ENCODE measurements around the gene MARCO. TPM values are rescaled to one million over a fixed set of nuclear protein-coding genes. Genes with fewer than 3 reads are reported as not detected.
"Not testable (repeated sequence)": the region's sequence is repeated elsewhere in the genome, so short reads cannot be mapped to it uniquely, and the experiment has no call there.

Gene MARCO
- polyA plus RNA-seq, 1 experiment = not detected

DNA sequence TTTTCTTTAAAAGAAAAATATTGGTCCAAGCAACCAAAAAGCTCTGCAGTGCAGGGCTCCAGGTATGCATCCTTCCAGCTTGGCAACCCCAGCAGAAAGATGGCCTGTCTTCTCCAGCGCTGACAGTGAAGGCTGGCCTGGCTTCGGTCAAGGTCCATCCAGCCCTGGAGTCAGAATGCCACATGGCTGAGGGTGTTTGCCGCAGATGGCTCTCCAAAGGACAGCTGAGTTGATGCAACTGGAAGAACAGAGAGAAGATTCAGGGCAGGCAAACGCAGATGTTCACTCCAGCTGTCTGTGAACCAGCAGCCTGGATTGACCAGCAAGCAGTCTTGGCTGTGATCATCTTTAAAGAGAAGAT is 51.4 kb downstream of the MARCO start:
- Histone ChIP-seq H3K9me3 (ENCODE audit: control insufficient read depth, insufficient read depth, low read length) (no peaks in the 10 kb centered on the region), H3K27ac (ENCODE audit: low read depth, low read length) (no peak overlapping the region), H3K27me3 (ENCODE audit: control insufficient read depth, insufficient read depth, low read length) (no peaks in the 10 kb centered on the region), H3K4me3 (ENCODE audit: low read depth, low read length) (no peak overlapping the region)
- no peak for DNase-seq (ENCODE audit: low read depth, low spot score)
- TF ChIP-seq, protein P1, sequence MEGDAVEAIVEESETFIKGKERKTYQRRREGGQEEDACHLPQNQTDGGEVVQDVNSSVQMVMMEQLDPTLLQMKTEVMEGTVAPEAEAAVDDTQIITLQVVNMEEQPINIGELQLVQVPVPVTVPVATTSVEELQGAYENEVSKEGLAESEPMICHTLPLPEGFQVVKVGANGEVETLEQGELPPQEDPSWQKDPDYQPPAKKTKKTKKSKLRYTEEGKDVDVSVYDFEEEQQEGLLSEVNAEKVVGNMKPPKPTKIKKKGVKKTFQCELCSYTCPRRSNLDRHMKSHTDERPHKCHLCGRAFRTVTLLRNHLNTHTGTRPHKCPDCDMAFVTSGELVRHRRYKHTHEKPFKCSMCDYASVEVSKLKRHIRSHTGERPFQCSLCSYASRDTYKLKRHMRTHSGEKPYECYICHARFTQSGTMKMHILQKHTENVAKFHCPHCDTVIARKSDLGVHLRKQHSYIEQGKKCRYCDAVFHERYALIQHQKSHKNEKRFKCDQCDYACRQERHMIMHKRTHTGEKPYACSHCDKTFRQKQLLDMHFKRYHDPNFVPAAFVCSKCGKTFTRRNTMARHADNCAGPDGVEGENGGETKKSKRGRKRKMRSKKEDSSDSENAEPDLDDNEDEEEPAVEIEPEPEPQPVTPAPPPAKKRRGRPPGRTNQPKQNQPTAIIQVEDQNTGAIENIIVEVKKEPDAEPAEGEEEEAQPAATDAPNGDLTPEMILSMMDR (IDR thresholded peaks at IDR 0.05; ENCODE audit: low read depth, low read length) = no peak
- CTCF ChIA-PET = no interaction called here
- POLR2A ChIA-PET = no interaction called here

DNA sequence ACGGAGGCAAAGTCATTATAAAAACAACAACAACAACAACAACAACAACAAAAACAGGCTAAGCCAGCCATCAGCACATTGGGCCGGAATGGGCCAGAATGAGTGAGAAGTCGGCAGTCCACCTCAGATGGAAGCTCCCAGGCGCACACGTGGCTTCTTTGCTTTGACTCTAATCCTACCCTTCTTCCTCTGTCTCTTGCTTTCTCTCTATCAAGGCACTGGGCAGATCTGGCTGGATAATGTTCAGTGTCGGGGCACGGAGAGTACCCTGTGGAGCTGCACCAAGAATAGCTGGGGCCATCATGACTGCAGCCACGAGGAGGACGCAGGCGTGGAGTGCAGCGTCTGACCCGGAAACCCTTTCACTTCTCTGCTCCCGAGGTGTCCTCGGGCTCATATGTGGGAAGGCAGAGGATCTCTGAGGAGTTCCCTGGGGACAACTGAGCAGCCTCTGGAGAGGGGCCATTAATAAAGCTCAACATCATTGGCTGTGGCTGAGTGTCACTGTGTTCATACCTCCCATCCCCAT is 52.2 kb downstream of the MARCO start:
- no peak overlapping the region for H3K4me3 ChIP-seq (ENCODE audit: low read depth, low read length)
- no peak for DNase-seq (ENCODE audit: low read depth, low spot score)
- POLR2A ChIA-PET = no interaction called here
- no peaks in the 10 kb centered on the region for H3K27me3 ChIP-seq (ENCODE audit: control insufficient read depth, insufficient read depth, low read length)
- CTCF ChIA-PET = no interaction called here
- H3K9me3 ChIP-seq (ENCODE audit: control insufficient read depth, insufficient read depth, low read length) = no peaks in the 10 kb centered on the region
- TF ChIP-seq, protein P1 (IDR thresholded peaks at IDR 0.05; ENCODE audit: low read depth, low read length) = no peak
- no peak overlapping the region for H3K27ac ChIP-seq (ENCODE audit: low read depth, low read length)

DNA sequence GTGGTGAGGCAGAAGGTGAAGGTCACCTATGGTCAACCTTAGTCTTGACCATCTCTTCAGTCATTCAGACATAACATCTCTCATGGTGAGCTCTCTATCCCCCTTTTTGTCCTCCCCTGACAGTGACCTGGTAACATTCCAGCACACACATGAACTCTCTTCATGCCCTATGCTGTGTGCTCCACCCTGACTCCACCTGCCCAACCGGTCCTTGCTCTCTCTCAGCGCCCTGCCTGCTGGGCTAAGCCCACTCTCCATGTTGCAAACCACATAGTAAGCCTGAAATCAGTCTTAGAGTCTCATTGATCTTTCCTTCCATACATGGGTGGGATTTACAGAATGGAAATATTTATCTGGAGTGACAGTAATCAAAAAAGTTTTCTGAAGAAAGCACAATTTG is 52.8 kb downstream of the MARCO start:
- TF ChIP-seq, protein P1 (IDR thresholded peaks at IDR 0.05; ENCODE audit: low read depth, low read length) = no peak
- CTCF ChIA-PET = no interaction called here

DNA sequence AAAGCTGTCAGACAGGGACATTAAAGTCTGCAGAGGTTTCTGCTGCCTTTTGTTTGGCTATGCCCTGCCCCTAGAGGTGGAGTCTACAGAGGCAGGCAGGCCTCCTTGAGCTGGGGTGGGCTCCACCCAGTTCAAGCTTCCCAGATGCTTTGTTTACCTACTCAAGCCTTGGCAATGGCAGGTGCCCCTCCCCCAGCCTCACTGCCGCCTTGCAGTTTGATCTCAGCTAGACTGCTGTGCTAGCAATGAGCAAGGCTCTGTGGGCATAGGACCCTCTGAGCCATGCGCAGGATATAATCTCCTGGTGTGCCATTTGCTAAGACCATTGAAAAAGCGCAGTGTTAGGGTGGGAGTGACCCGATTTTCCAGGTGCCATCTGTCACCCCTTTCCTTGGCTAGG is 61.9 kb downstream of the MARCO start:
- DNase-seq (ENCODE audit: low read depth, low spot score); H3K27ac ChIP-seq (ENCODE audit: low read depth, low read length); POLR2A ChIA-PET; CTCF ChIA-PET; H3K9me3 ChIP-seq (ENCODE audit: control insufficient read depth, insufficient read depth, low read length); H3K4me3 ChIP-seq (ENCODE audit: low read depth, low read length); H3K27me3 ChIP-seq (ENCODE audit: control insufficient read depth, insufficient read depth, low read length): not testable (repeated sequence)

More for the DNA sequence above, 52.8 kb downstream of the MARCO start:
- Histone ChIP-seq H3K27me3 (ENCODE audit: control insufficient read depth, insufficient read depth, low read length) (no peaks in the 10 kb centered on the region), H3K4me3 (ENCODE audit: low read depth, low read length) (no peak overlapping the region), H3K9me3 (ENCODE audit: control insufficient read depth, insufficient read depth, low read length) (no peaks in the 10 kb centered on the region), H3K27ac (ENCODE audit: low read depth, low read length) (no peak overlapping the region)
- POLR2A ChIA-PET = no interaction called here
- DNase-seq (ENCODE audit: low read depth, low spot score) = no peak

DNA sequence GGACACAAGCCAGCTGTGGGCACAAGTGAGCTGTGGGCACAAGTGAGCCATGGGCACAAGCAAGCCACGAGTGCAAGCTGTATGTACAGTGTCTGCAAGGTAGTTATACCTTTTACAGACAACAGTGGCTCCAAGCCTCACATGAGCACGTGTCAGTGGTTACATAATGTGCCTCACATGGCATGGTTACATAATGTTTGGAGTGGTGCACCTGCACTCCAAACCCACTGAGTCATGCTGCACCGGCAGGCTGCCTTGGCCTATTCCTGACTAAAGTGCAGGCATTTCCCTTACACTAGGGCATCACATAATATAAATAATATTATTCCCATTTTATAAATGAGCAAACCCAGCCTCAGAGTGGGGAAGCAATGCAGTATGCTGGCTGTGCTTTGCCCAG is 62.6 kb downstream of the MARCO start:
- TF ChIP-seq, protein P1 (IDR thresholded peaks at IDR 0.05; ENCODE audit: low read depth, low read length) = no peak
- POLR2A ChIA-PET = no interaction called here
- Histone ChIP-seq H3K4me3 (ENCODE audit: low read depth, low read length) (no peak overlapping the region), H3K27ac (ENCODE audit: low read depth, low read length) (no peak overlapping the region), H3K27me3 (ENCODE audit: control insufficient read depth, insufficient read depth, low read length) (no peaks in the 10 kb centered on the region), H3K9me3 (ENCODE audit: control insufficient read depth, insufficient read depth, low read length) (no peaks in the 10 kb centered on the region)
- DNase-seq (ENCODE audit: low read depth, low spot score) = no peak
- CTCF ChIA-PET = no interaction called here

DNA sequence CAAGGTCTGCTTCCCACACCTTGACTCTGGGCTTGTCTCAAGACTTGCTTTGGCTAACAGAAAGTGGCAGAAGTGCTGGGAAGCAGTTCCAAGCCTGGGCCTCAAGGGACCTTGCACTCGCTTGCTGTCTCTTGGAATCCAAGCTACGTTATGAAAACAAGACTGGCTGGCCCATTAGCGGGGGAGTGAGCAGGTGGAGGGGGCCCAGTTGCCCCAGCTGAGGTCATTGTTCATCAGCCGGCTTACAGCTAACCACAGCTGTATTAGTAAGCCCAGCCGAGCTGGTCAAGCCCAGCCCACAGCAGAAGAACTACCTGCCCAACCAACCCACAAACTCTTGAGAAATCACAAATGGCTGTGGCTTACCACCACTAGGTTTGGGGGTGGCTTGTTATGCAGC is 63.1 kb downstream of the MARCO start:
- Histone ChIP-seq H3K9me3 (ENCODE audit: control insufficient read depth, insufficient read depth, low read length) (no peaks in the 10 kb centered on the region), H3K27ac (ENCODE audit: low read depth, low read length) (no peak overlapping the region), H3K4me3 (ENCODE audit: low read depth, low read length) (no peak overlapping the region), H3K27me3 (ENCODE audit: control insufficient read depth, insufficient read depth, low read length) (no peaks in the 10 kb centered on the region)
- POLR2A ChIA-PET = no interaction called here
- CTCF ChIA-PET = no interaction called here
- DNase-seq (ENCODE audit: low read depth, low spot score) = no peak
- TF ChIP-seq, protein P1 (IDR thresholded peaks at IDR 0.05; ENCODE audit: low read depth, low read length) = no peak

All from AG04450 (cell line).